HG02623 (cell line): ENCODE data around the gene PPM1E.

Experiments used
- ATAC-seq: cut with Tn5 transposase; IDR thresholded peaks from one replicate; pipeline ENCODE4 v1.9.1; 2021; ENCODE audit warnings: moderate library complexity; ENCODE audit not compliant: unreplicated experiment

The PPM1E gene

DNA sequence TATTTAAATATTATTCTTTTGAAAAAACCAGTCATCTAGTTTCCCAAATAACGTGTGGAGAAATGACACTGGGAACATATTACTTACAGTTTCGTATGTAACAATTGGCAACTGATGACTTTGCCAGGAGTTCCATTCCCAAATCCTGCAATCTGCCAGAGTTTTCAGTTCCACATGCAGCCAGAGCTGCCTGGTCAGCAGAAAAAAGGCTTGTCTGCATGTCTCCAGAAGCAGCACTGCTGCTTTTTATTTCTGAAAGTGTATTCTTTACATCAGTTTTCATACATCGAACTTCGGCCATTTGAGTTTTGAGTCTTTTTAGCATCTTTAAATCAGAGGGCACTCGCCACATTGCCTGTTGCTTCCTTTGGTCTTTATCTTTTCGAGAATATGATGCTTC, 272.7 kb downstream of the PPM1E start:
- ATAC-seq: no peak

DNA sequence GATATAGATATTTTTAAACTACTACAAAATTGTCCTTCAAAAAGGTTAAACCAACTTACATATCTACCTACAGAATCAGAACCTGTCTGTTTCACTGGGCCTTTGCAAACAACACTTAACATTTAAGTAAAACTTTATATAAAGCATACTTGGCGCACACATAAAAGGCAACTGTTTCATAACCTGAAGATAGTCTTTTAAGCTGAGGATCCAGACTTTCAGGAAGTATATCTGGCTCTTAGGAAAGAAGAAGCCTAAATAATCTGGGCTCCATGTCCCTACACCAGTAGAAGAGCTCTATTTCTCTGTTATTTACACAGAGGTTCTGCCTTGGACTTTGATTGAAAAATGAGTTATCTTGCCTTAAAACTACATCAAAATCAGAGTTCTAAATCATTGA, 275.2 kb downstream of the PPM1E start:
- ATAC-seq: no peak
